HG03135 (cell line): ENCODE data around the gene FAM120A.

Source experiments
- ATAC-seq: cut with Tn5 transposase; IDR thresholded peaks from one replicate; pipeline ENCODE4 v1.9.1; 2021; ENCODE audit warnings: mild to moderate bottlenecking, moderate library complexity; ENCODE audit not compliant: unreplicated experiment

The FAM120A gene

DNA sequence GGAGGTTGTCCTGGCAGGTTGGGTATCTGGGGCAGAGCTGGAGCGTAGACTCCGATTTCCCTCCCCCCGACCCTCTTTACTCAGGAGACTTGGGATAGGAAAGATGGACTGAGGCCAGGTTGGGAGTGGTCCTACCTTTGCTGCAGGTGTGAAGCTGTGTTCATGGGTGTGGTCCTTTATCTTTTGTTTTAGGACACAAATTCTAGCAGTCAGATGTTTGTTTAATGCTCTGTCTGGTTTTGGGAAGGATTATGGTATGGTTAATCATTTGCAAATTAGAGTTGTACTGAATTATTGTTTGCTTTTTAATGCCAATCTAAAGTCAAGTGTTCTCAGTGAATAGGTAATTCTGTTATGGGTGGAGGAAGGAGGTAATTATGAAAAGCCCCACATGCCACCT is 16.0 kb downstream of the FAM120A start:
- no peak for ATAC-seq

GRCh38 chr9:93468763-93469456 is 17.4 kb downstream of the FAM120A start:
- ATAC-seq: no peak

DNA sequence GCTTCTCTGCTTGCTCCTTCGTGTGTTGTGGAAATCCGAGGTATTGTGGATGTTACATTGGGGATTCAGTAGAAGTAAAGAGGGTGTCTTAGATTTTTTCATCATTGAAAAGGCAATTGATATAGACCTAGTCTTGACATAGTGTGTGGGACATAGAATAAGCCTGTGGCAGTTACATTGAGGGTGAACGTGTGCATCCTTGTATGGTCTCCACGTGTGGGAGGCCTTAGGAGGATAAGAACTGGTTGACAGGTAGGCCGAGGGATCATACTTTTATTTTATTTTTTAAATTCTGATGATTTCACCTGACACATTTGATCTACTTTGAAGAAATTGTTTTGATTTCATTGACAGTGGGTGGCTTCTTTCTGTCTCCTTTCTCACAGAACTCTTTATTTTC is 18.9 kb downstream of the FAM120A start:
- ATAC-seq: no peak

GRCh38 chr9:93471124-93471523 is 19.6 kb downstream of the FAM120A start:
- no peak for ATAC-seq

GRCh38 chr9:93473411-93473810 is 21.9 kb downstream of the FAM120A start:
- ATAC-seq: no peak

GRCh38 chr9:93475108-93475507 is 23.6 kb downstream of the FAM120A start:
- no peak for ATAC-seq

DNA sequence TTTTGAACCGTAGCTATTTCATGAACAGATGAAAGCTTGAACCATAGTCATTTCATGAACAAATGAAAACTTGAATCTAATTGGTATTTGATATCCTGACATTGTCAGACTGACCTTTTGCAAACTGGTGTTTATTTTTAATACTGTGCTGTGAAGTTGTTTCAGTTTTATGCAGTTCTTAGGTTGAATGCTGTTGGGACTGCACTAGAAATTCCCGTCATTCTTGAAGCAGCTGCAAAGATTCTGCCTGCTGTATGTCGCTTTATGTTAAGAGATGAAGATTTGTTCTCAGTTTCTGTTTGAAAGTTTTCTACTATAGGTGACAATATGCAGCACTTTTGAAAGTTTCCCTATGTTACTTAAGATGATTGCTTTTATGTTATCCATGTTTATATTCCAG is 24.4 kb downstream of the FAM120A start:
- ATAC-seq: no peak

GRCh38 chr9:93476924-93477323 is 25.4 kb downstream of the FAM120A start:
- no peak for ATAC-seq

DNA sequence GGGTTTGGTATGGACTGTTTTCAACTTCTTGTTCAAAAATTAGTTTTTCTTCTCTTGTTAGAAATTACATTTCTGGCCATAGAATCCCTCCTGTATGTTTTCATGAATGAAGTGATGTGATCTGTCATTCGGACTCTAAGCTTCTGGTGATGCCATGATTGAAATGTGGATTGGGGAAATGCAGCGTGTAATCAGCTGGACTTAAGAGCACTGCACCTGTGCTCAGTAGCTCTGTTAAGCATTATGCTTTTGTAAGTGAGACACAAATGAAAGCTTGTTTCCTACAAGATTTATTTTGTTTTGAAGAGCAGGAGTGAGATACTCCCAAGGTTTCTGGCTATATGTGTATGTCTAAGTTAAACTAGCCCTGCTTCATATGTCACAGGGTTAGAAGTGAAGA is 25.9 kb downstream of the FAM120A start:
- no peak for ATAC-seq

DNA sequence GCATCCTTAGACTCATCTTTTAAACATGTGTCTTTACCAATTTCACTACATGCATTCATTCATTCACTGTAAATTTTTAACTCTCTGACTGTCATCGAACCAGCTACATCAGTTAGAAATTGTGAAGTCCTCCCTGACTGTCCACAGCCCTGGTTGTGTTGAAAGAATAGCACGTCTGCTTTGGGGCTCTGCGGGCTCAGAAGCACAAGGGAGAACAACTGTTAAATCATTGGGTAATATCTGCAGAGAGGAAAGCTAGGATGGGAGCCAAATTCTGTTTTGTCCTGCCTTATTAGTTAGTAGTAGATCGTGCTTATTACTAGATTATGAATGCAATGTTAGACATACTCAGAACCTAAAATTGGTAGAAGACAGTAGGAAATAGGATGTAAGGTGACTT is 28.2 kb downstream of the FAM120A start:
- no peak for ATAC-seq

- no peak for ATAC-seq
Observed at GRCh38 chr9:93480262-93480661, 28.8 kb downstream of the FAM120A start.

DNA sequence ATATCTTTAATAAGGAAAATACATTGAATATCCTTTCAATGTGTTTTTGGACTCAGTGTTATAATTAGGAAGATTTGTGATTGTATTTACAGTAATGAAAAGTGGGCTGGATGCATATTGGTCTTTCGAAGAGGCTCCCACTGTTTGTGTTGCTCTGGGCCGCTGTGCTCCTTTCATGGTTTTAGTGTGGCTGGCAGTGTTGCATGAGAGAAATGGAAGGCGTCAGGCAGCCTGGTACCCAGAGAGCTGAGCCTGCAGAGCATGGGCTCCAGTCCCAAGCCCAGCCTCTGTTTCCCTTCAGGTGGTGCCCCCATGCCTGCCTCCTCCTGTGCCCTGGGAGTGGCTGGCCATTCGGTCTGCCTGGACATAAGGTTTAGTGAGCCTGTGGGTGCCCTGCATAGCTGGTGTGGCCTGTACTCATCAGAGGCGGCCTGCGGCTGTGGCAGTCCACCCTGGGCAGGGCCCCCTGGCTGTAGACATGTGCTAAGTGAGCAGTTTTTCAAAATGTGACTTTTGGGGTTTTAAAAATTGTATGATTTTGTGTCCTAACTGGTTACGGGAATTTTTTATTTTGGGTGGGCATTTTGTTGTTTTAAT is 29.3 kb downstream of the FAM120A start:
- ATAC-seq: no peak

DNA sequence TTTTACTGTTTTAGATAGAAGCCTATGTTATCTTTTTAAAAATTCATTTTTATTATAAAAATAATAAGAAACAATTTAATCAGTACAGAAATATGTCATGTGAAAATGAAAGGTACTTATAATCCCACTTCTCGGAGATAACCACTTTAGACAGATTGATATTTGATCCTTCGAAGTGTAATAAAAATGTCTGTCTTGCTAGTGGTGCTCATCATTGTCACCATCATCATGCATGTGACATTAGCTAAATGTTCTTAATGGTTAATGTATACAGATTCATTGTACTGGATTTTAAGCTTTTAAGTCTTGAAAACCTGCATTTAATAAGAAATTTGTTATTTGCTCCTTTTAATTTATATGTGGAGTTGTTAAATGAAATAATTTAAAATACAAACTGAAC is 32.0 kb downstream of the FAM120A start:
- no peak for ATAC-seq

GRCh38 chr9:93486268-93486667 is 34.8 kb downstream of the FAM120A start:
- no peak for ATAC-seq

DNA sequence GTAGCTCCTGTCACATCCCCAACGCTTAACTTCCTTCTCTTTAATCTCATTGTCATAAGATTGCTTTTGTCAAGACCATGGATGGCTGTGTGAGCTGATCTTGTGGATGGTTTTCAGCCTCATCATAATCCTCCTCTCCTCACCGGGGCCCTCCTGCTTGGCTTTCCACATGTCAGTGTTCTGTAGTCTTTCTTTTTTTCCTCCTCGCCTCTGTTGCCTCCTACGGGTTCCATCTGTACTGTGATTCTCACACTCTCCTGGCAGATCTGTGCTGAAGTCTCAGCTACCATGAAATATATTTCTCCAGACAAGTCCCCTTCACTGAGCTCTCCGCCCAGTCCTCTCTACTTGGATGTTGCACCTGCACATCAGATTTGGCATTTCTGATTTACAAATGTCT is 36.8 kb downstream of the FAM120A start:
- no peak for ATAC-seq

GRCh38 chr9:93491593-93492232 is 40.2 kb downstream of the FAM120A start:
- ATAC-seq: no peak

DNA sequence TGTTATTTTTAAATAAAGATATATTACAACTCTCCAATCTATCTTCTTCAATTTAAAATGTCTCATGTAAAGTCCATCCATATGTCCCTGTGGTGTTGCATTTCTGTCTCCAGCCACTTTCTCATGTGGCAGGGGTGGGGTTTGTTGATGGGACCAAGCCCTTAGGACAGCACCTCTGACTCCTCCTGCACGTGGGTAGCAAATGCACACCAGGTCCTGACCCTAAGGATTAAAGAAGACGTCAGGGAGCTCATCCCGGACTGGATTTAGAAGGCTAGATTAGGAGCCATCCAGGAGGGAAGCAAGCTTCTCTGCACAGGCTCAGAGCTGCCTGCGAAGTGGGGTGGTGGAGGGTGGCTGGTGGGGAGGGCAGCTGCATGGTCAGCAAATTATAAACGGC is 40.8 kb downstream of the FAM120A start:
- no peak for ATAC-seq

GRCh38 chr9:93493949-93494348 is 42.5 kb downstream of the FAM120A start:
- ATAC-seq: no peak

- no peak for ATAC-seq
Observed at GRCh38 chr9:93496285-93496684, 44.8 kb downstream of the FAM120A start.

GRCh38 chr9:93500571-93501298 is 49.2 kb downstream of the FAM120A start:
- no peak for ATAC-seq

DNA sequence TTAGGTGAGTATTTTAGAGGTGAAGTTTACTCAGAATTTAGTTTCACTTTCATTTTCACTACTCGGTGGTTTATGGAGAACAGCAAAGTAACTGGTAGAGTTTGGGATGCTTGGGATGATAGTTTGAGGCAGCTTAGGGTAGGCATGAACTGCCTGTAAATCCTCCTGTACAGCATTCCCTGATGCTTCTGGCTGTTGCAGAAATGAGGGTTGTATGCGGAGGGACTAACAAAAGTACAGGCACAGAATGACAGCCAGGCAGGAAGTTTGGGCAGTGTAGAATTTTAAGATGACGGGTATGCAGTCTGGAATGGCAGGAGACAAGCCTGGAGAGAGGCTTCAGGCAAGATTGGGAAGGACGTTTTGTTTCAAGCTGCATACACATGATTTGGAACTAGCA is 49.9 kb downstream of the FAM120A start:
- no peak for ATAC-seq

- no peak for ATAC-seq
Observed at GRCh38 chr9:93503381-93503780, 51.9 kb downstream of the FAM120A start.
